Keratinocyte (primary cell): ENCODE measurements around the gene PLXDC2.

Experiments used
- CTCF ChIP-seq, 3 experiments: IDR thresholded peaks in 1 of 3; conservative IDR thresholded peaks in 1 of 3; optimal IDR thresholded peaks in 1 of 3; 2 replicates in 2 of 3; 3 replicates in 1 of 3; pipeline versions ENCODE3 to v1.5.1; 2011; ENCODE audit warnings: low read length in 3 of 3, mild to moderate bottlenecking in 3 of 3, moderate library complexity in 2 of 3, control low read depth in 1 of 3, inconsistent platforms in 1 of 3; ENCODE audit not compliant: insufficient read depth in 2 of 3; ENCODE audit errors: extremely low read depth in 1 of 3
- EZH2 ChIP-seq: IDR thresholded peaks from one replicate; pipeline ENCODE4 v1.6.1; 2012; ENCODE audit warnings: inconsistent platforms, mild to moderate bottlenecking, low read length, moderate library complexity

DNA sequence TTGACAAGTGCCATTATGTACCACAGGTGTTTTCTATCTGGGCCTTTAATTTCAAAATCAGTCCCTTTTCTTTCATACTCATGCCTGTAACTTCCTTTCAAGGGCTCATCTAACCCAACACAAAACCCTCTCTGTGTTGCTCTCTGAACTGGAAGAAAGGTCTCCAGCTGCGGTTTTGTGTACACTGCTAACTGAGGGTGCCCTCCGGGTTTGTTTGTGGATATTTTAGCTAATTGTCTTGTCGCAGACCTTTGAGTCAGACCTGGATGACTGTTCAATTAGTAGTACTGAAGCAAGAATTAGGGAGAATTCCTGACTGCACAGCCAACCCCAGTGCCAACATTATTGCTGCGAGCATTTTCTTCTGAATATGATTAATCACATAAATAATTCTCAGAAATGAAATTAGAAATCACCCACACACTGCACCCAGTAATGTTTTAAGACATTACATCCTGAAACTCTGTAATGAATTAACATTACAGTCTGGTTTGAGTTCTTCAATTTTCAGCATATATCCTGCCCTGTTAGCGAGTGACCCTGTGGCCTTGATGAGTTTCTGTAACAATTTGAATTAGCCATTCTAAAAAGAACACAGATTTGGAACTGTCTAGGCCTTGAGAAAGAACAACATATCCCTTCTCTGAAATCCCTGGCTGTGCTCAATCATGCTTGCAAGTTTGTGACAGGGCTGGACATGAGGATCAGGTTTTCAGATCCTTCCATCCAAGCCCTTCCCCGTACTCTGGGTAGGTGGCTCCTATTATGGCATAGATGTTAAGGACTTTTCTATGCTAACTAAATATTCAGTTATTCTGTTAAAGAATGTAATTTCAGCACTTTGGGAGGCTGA lies 460.1 kb downstream of the PLXDC2 start:
- TF ChIP-seq CTCF (optimal IDR thresholded peaks at IDR 0.05 in 1 of 3, IDR thresholded peaks at IDR 0.05 in 1 of 3, conservative IDR thresholded peaks at IDR 0.05 in 1 of 3; ENCODE audit: extremely low read depth in 1 of 3, insufficient read depth in 2 of 3, low read length in 3 of 3) (no peak), EZH2 (no peak)
